Stimulated activated naive CD8-positive, alpha-beta T cell treated with anti-CD3 and anti-CD28 coated beads, Interleukin-15, Interleukin-2, amounts not matched to agents 100 ng/mL and 50 ng/mL, for 24 hours (primary cell): ENCODE results near the gene ALK.
A peak's percentile ranks its signal among the peaks of the same experiment; 100 is the strongest.

Source experiments
- H3K27ac Mint-ChIP-seq: one replicate; pipeline ENCODE4 v1.8.0; 2021; ENCODE audit warnings: mild to moderate bottlenecking, mixed read lengths
- H3K27me3 Mint-ChIP-seq: one replicate; pipeline ENCODE4 v1.8.0; 2021; ENCODE audit warnings: mixed read lengths
- H3K36me3 Mint-ChIP-seq: one replicate; pipeline ENCODE4 v1.8.0; 2021; ENCODE audit warnings: low read depth, mixed read lengths
- H3K4me1 Mint-ChIP-seq: one replicate; pipeline ENCODE4 v1.8.0; 2021; ENCODE audit warnings: low read depth, mixed read lengths
- H3K4me3 Mint-ChIP-seq: one replicate; pipeline ENCODE4 v1.8.0; 2021; ENCODE audit warnings: mild to moderate bottlenecking, mixed read lengths
- H3K9me3 Mint-ChIP-seq: one replicate; pipeline ENCODE4 v1.8.0; 2021; ENCODE audit warnings: mixed read lengths

The ALK gene

DNA sequence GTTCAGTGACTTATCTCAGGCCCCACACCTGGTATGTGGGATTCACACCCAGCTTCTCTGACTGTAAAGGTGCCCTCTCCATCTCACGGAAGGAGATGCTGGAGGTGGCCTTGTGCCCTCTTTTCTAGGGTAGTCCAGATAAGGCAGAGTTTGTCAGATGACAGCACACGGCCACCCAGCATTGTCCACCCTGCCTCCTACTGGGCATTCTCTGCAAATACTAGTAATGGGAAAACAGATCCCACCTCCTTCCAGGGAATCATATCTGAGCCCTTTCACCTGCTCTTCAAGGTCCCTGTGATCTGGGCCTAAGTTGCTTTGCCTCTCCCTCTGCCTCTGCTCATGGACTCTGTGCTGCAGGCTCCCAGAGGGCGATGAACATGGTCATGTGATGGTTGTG lies 591.5 kb downstream of the ALK start:
- no peak overlapping the region for H3K4me3 Mint-ChIP-seq
- H3K27me3 Mint-ChIP-seq = no peaks in the 10 kb centered on the region
- no peaks in the 10 kb centered on the region for H3K4me1 Mint-ChIP-seq
- no peak overlapping the region for H3K27ac Mint-ChIP-seq
- H3K9me3 Mint-ChIP-seq = no peaks in the 10 kb centered on the region
- H3K36me3 Mint-ChIP-seq = no peaks in the 10 kb centered on the region

DNA sequence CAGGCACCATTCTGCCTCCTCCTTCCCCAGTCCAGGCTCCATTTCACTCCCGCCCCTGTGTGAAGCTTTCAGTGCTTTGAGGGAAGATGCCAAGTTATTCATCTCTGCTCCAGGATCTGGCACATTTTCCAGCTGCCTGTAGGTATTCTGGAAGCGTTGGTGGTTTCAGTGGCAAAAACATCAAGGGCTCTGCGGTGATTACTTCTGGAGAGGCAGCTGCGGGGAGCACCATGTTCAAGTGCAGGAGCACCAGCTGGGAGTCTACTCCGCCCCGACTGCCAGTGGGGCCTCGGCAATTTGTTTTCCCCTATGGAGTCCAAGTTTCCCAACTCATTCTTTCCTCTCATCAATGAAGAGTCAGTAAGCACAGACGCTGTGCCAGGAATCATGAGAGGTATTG lies 594.5 kb downstream of the ALK start:
- peaks cover 5% of the 10 kb centered on the region for H3K4me1 Mint-ChIP-seq
- H3K27ac Mint-ChIP-seq = no peak overlapping the region
- peaks cover 3% of the 10 kb centered on the region for H3K27me3 Mint-ChIP-seq
- H3K36me3 Mint-ChIP-seq = no peaks in the 10 kb centered on the region
- H3K4me3 Mint-ChIP-seq = no peak overlapping the region
- no peaks in the 10 kb centered on the region for H3K9me3 Mint-ChIP-seq

- no peaks in the 10 kb centered on the region for H3K36me3 Mint-ChIP-seq
- peaks cover 5% of the 10 kb centered on the region for H3K4me1 Mint-ChIP-seq
- H3K9me3 Mint-ChIP-seq = no peaks in the 10 kb centered on the region
- peaks cover 11% of the 10 kb centered on the region for H3K27me3 Mint-ChIP-seq
- H3K27ac Mint-ChIP-seq = no peak overlapping the region
- no peak overlapping the region for H3K4me3 Mint-ChIP-seq
These were observed 595.8 kb downstream of the ALK start for GRCh38 chr2:29325544-29325943.

- Mint-ChIP-seq H3K27me3 (peaks cover 27% of the 10 kb centered on the region), H3K4me1 (peaks cover 5% of the 10 kb centered on the region), H3K36me3 (no peaks in the 10 kb centered on the region), H3K9me3 (no peaks in the 10 kb centered on the region), H3K27ac (no peak overlapping the region), H3K4me3 (no peak overlapping the region)
These were observed 597.4 kb downstream of the ALK start for GRCh38 chr2:29323961-29324360.

DNA sequence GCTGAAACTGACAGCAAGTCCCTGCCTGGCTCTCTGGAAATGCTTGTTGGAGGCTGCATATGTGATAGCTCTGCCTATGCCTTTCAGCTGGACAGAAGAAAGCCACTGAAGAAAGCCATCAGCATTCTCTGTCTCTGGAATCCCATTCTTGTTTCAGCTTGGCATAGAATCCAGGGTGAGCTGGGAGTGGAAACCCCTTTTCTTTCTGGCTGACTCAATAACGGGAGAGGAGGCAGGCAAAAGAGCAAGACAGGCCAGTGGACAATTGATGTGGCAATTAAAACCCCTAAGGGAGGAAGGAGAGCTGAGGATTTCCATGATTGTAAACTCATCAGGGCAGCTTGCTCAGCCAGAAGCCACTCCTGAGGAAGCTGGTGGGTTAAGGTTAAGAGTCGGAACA lies 598.1 kb downstream of the ALK start:
- Mint-ChIP-seq H3K4me1 (peaks cover 5% of the 10 kb centered on the region), H3K4me3 (no peak overlapping the region), H3K36me3 (no peaks in the 10 kb centered on the region), H3K27ac (no peak overlapping the region), H3K9me3 (no peaks in the 10 kb centered on the region), H3K27me3 (peaks cover 31% of the 10 kb centered on the region)

DNA sequence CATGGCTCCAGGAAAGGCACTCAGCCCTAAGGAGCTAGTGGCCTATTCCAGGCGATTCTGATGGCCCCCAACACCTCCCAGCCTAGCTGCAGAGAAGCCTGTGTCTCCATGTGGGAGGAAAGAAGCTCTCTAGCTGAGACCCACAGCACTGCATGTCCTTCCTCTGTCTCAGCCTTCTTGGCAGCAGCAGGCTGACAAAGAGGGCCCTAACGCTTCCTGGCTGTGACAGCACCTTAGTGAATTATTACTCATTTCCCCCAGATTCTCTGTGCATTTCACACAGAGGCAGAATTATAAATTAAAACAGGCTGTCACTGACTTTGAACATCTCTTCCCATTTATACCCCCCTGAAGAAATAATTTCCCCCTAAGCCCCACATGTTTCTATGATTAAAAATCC lies 599.4 kb downstream of the ALK start:
- Mint-ChIP-seq H3K4me1 (peaks cover 16% of the 10 kb centered on the region), H3K9me3 (no peaks in the 10 kb centered on the region), H3K27ac (no peak overlapping the region), H3K4me3 (no peak overlapping the region), H3K36me3 (no peaks in the 10 kb centered on the region), H3K27me3 (peaks cover 40% of the 10 kb centered on the region)

DNA sequence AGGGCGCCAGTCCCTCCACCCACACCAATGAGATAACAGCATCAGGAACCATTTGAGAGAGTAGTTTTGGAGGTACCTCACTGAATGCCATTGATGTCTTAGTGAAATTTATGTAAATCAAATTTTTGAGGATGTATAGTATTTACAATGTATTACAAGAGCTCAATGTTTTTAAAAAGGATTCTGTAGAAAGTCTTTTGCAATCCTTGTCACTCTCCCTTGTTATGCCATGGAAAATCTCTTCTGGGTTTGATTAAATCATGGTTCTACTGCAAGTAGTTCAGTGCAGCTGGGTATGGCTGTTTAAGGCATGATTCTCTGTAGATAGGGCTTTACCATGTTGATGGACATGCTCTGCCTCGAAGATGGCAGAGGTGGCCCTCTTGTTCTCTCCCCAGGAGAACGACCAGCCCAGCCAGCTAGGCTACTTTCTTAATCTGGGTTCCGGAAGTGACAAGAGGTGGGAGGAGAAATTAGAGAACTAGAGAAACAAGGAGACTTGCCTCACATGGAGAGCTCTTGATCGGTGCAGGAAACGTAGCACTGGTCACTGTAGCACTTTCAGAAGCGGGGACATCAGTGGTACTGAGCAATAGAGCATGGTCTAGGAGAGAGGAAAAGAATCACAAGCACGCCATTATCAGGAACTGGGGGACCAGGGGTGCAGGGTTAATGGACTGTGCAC lies 603.4 kb downstream of the ALK start:
- H3K9me3 Mint-ChIP-seq = no peaks in the 10 kb centered on the region
- H3K4me3 Mint-ChIP-seq = no peak overlapping the region
- H3K27ac Mint-ChIP-seq = no peak overlapping the region
- peaks cover 50% of the 10 kb centered on the region for H3K4me1 Mint-ChIP-seq
- peaks cover 54% of the 10 kb centered on the region for H3K27me3 Mint-ChIP-seq
- H3K36me3 Mint-ChIP-seq = no peaks in the 10 kb centered on the region

DNA sequence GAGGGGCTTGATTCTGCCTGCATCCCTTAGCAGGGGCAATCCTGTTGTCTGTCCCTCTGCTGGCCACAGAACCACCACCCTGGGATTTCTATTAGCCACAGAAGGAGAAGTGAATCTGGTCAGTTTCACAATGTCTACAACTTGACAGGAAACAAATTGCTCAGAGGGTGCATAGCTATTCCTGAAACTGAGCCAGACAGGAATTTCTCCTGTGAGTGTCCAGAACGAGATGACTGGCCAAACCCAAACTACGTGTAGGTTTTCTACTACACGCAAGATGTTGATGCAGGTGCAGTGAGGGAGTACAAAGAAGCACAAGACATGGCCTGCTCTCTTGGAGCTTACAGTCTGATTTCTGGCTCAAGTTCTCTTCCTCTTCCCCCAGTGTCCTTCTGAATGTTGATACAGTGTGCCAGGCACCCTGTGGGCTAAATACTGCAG lies 604.3 kb downstream of the ALK start:
- Mint-ChIP-seq H3K36me3 (no peaks in the 10 kb centered on the region), H3K4me1 (peaks cover 46% of the 10 kb centered on the region), H3K27me3 (peaks cover 54% of the 10 kb centered on the region), H3K9me3 (no peaks in the 10 kb centered on the region), H3K27ac (no peak overlapping the region), H3K4me3 (no peak overlapping the region)

- peak overlapping the region; percentile 45 for H3K27ac Mint-ChIP-seq
- peaks cover 45% of the 10 kb centered on the region for H3K4me1 Mint-ChIP-seq
- H3K36me3 Mint-ChIP-seq = no peaks in the 10 kb centered on the region
- peak overlapping the region; percentile 70 for H3K4me3 Mint-ChIP-seq
- peaks cover 49% of the 10 kb centered on the region for H3K27me3 Mint-ChIP-seq
- H3K9me3 Mint-ChIP-seq = no peaks in the 10 kb centered on the region
These were observed 606.4 kb downstream of the ALK start for GRCh38 chr2:29314816-29315571.

DNA sequence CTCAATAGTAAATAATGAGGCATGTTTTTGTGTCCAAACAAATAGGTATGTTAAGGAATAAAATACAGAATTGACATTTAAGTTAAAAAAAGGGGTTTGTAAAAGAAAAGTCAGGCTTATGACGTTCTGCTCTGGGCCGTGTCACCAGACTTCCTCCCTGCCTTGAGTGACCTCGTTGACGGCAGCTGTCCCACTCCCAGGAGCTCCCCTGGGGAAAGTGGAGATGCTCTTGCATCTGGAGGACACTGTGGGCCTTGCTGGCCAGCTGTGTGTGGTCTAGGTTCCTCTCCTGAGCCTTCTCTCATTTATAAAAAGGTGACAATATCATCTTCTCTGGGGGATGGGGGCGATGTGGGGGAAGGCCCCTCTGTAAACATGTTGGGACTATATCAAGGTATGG lies 609.9 kb downstream of the ALK start:
- H3K4me1 Mint-ChIP-seq = peaks cover 29% of the 10 kb centered on the region
- H3K36me3 Mint-ChIP-seq = no peaks in the 10 kb centered on the region
- H3K27ac Mint-ChIP-seq = no peak overlapping the region
- H3K4me3 Mint-ChIP-seq = no peak overlapping the region
- H3K27me3 Mint-ChIP-seq = peaks cover 39% of the 10 kb centered on the region
- H3K9me3 Mint-ChIP-seq = no peaks in the 10 kb centered on the region

GRCh38 chr2:29310650-29311348 lies 610.6 kb downstream of the ALK start:
- Mint-ChIP-seq H3K27me3 (peaks cover 38% of the 10 kb centered on the region), H3K27ac (no peak overlapping the region)

DNA sequence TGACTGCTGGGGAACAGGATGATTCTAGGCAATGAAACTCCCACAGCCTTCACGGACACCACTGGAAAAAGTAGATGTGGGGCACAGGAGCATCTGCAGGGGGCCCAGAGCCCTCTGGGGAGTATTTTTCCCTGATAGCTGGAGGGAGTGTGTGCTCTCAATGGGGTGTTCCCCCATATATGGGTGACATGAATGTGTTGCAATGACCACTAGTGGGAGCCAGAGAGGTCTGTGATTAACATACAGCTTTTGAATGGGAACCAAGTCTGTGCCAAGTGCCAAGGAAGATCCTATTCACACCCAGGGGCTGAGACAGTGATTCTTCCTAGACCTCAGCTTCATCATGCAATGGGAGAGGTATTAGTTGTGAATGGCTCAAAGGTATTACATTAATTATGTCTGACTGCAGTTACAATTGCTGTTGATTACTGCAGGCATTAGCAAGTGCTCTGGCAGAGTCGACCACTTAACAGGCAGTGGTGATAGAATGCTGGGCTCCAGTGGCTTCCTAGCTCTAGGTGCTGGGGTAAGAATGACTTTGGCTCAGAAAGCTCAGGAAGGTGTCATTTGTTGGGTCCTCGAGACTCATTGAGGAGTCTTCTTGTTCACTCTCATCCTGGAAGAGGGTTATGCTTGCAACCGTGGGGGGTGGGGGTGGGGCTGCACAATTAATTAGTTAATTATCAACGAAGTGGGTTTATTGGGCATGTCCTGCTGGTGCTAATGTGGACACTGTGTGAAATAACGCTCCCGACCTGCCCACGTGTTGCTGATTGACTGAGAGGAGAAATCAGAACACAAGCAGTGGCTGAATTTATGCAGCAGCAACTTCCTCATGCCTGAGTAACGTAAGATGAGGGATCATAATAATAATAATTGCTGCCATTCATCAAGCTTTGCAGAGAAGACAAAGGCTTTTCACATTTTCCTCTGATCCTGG lies 612.0 kb downstream of the ALK start:
- no peak overlapping the region for H3K27ac Mint-ChIP-seq
- H3K4me3 Mint-ChIP-seq = no peak overlapping the region
- H3K4me1 Mint-ChIP-seq = peaks cover 14% of the 10 kb centered on the region
- no peaks in the 10 kb centered on the region for H3K36me3 Mint-ChIP-seq
- H3K9me3 Mint-ChIP-seq = no peaks in the 10 kb centered on the region
- peaks cover 35% of the 10 kb centered on the region for H3K27me3 Mint-ChIP-seq

More at GRCh38 chr2:29310650-29311348, 610.6 kb downstream of the ALK start:
- no peaks in the 10 kb centered on the region for H3K9me3 Mint-ChIP-seq
- no peaks in the 10 kb centered on the region for H3K36me3 Mint-ChIP-seq
- no peak overlapping the region for H3K4me3 Mint-ChIP-seq
- peaks cover 25% of the 10 kb centered on the region for H3K4me1 Mint-ChIP-seq

DNA sequence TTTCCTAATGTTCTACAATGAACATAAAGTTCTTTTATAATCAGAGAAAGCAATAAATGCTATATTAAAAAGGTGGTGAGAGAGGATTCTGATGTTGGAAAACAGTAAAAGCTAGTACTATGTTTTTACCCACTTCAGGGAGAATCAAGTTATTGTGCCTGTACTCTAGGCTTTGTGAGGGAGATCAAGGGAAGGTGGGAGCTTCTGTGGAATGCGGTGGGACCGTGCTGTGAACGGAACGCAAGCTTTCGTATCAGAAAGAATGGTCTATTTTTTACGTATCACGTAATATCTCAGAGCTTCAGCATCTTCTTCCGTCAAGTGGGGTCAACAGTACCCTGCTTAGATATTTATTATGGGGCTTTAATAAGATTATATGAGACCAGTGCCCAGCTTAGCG lies 613.0 kb downstream of the ALK start:
- no peaks in the 10 kb centered on the region for H3K9me3 Mint-ChIP-seq
- H3K4me3 Mint-ChIP-seq = no peak overlapping the region
- H3K36me3 Mint-ChIP-seq = no peaks in the 10 kb centered on the region
- H3K27me3 Mint-ChIP-seq = peaks cover 27% of the 10 kb centered on the region
- peaks cover 4% of the 10 kb centered on the region for H3K4me1 Mint-ChIP-seq
- H3K27ac Mint-ChIP-seq = no peak overlapping the region

- H3K4me3 Mint-ChIP-seq = no peak overlapping the region
- peaks cover 4% of the 10 kb centered on the region for H3K4me1 Mint-ChIP-seq
- no peak overlapping the region for H3K27ac Mint-ChIP-seq
- no peaks in the 10 kb centered on the region for H3K9me3 Mint-ChIP-seq
- peaks cover 33% of the 10 kb centered on the region for H3K27me3 Mint-ChIP-seq
- no peaks in the 10 kb centered on the region for H3K36me3 Mint-ChIP-seq
These were observed 613.9 kb downstream of the ALK start for GRCh38 chr2:29307519-29307918.
